Measurements from ENCODE around the gene NLGN4Y.

GRCh38 chrY:14631676-14632075 is 107.3 kb downstream of the NLGN4Y start:
- TF ChIP-seq CTCF (IDR thresholded peaks at IDR 0.05; ENCODE audit: insufficient read depth, low read length, poor library complexity, severe bottlenecking) (no peak), EZH2phosphoT487 (conservative IDR thresholded peaks at IDR 0.05; ENCODE audit: low read length) (no peak)
